IPS-15b (cell line): ENCODE measurements around the gene YWHAQ.
"Not testable (repeated sequence)": the region's sequence is repeated elsewhere in the genome, so short reads cannot be mapped to it uniquely, and the experiment has no call there.

Source experiments
- H3K27me3 ChIP-seq: one replicate; pipeline ENCODE4 v1.6.1; 2013; ENCODE audit warnings: low read length; ENCODE audit not compliant: control insufficient read depth, insufficient read depth
- H3K36me3 ChIP-seq: one replicate; pipeline ENCODE4 v1.6.1; 2013; ENCODE audit warnings: low read length; ENCODE audit not compliant: control insufficient read depth, insufficient read depth
- H3K4me1 ChIP-seq: one replicate; pipeline ENCODE4 v1.6.1; 2013; ENCODE audit warnings: mild to moderate bottlenecking, low read length; ENCODE audit not compliant: control insufficient read depth, insufficient read depth
- H3K4me3 ChIP-seq: one replicate; pipeline ENCODE4 v1.5.1; 2013; ENCODE audit warnings: low read depth, low read length
- H3K9ac ChIP-seq: one replicate; pipeline ENCODE4 v1.6.1; 2013; ENCODE audit warnings: low read depth, mild to moderate bottlenecking, low read length
- H3K9me3 ChIP-seq: one replicate; pipeline ENCODE4 v1.6.1; 2013; ENCODE audit warnings: mild to moderate bottlenecking, low read length; ENCODE audit not compliant: control insufficient read depth, insufficient read depth

The YWHAQ gene

DNA sequence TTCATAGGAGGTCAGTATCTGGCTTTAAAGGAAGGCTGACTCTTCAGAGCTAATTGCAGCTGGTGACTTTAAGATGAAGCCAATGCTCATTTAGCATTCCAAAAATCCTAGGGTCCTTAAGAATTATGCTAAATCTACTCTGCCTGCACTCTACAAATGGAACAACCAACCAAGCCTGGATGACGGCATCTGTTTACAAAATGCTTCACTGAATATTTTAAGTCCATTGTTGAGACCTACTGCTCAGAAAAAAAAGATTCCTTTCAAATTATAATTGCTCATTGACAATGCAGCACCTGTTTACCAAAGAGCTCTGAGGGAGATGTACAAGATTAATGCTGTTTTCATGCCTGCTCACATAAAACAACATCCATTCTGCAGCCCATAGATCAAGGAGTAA, 31.4 kb downstream of the YWHAQ start:
- no peaks in the 10 kb centered on the region for H3K27me3 ChIP-seq
- H3K4me1 ChIP-seq: no peaks in the 10 kb centered on the region
- H3K9me3 ChIP-seq: no peaks in the 10 kb centered on the region
- no peaks in the 10 kb centered on the region for H3K36me3 ChIP-seq
- H3K9ac ChIP-seq: no peak overlapping the region
- no peak overlapping the region for H3K4me3 ChIP-seq

- Histone ChIP-seq H3K4me1 (no peaks in the 10 kb centered on the region), H3K27me3 (no peaks in the 10 kb centered on the region), H3K4me3 (no peak overlapping the region), H3K9ac (no peak overlapping the region), H3K36me3 (no peaks in the 10 kb centered on the region), H3K9me3 (no peaks in the 10 kb centered on the region)
Observed at GRCh38 chr2:9596621-9597311, 34.0 kb downstream of the YWHAQ start.

DNA sequence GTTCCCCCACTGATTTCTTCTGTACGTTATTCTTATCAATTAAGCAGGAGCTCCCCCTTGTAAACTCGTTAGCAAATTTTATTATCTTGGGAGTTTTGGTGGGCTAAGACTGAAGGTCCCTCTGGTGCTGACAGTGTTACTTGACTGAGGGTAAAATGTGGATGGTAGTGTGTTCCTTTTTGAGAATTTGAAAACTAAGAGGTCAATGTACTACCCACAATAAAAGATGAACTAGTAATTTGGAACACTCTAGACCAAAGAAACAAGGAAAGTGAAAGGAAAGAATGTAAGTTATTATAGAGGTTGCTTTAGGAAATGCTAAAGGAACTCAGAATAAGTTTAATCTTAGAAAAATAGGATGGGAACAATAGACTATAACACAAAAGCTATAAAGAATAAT, 35.1 kb downstream of the YWHAQ start:
- Histone ChIP-seq H3K9ac (no peak overlapping the region), H3K36me3 (no peaks in the 10 kb centered on the region), H3K9me3 (no peaks in the 10 kb centered on the region), H3K27me3 (no peaks in the 10 kb centered on the region), H3K4me1 (no peaks in the 10 kb centered on the region), H3K4me3 (no peak overlapping the region)

- not testable (repeated sequence) for H3K4me1 ChIP-seq, H3K27me3 ChIP-seq, H3K9me3 ChIP-seq, H3K9ac ChIP-seq, H3K36me3 ChIP-seq, H3K4me3 ChIP-seq
Observed at GRCh38 chr2:9595256-9595655, 35.5 kb downstream of the YWHAQ start.

DNA sequence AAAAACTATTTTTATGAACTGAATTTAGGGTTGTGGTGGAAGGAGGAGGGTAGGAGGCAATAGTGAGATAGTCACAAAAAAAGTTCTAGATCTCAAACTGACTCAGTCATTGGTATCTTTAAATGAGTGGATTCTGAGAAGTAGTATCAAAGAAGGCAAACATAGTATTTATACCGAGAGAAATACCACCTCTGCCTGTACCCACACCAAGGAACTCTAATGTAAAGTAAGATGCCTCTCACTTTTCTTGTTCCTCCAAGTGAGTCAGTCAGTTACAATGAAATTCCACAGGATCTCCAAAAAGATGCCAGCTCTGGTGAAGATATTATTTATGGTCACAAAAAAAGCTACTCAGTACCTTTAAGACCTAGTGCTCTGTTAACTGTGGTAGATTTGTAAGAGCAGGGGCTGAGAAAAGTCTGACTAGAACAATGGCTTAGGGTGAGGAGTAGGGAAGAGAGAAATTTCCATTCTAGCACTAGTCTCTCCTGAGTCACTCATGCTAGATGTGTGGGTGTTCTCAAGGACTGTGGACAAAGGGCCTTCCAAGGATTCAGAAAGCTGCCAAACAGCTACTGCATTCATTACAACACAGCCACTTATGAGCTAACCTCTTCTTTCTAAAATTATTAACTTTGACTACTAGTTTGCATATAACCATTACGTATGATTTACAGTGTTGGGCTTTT, 36.3 kb downstream of the YWHAQ start:
- Histone ChIP-seq H3K9ac (no peak overlapping the region), H3K36me3 (no peaks in the 10 kb centered on the region), H3K4me1 (no peaks in the 10 kb centered on the region), H3K4me3 (no peak overlapping the region), H3K27me3 (no peaks in the 10 kb centered on the region), H3K9me3 (no peaks in the 10 kb centered on the region)

- Histone ChIP-seq H3K36me3 (no peaks in the 10 kb centered on the region), H3K4me1 (no peaks in the 10 kb centered on the region), H3K9ac (no peak overlapping the region), H3K27me3 (no peaks in the 10 kb centered on the region), H3K4me3 (no peak overlapping the region), H3K9me3 (no peaks in the 10 kb centered on the region)
Observed at GRCh38 chr2:9593925-9594324, 36.9 kb downstream of the YWHAQ start.

GRCh38 chr2:9592699-9593098, 38.1 kb downstream of the YWHAQ start:
- Histone ChIP-seq H3K36me3 (no peaks in the 10 kb centered on the region), H3K27me3 (no peaks in the 10 kb centered on the region), H3K9ac (no peak overlapping the region), H3K4me1 (no peaks in the 10 kb centered on the region), H3K9me3 (no peaks in the 10 kb centered on the region), H3K4me3 (no peak overlapping the region)

DNA sequence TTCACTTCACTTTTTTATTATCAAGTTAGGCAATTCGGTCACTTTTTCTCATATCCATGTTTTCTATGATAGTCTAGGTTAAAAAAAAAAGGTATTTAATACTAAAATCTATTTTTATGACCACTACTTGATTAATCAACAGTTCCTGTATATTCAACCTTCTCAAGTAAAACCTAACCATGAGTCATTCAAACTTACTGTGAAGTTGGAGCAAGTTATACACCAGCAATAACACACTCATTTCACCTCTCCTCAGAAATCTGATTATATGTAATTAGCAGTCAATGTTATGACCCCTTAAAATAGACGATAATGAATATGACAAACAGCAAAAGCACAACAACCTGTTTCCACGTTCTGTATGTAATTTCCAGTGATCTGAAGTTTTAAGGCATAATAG, 40.2 kb downstream of the YWHAQ start:
- Histone ChIP-seq H3K9ac (no peak overlapping the region), H3K4me1 (no peaks in the 10 kb centered on the region), H3K27me3 (no peaks in the 10 kb centered on the region), H3K36me3 (peaks cover under 1% of the 10 kb centered on the region), H3K4me3 (no peak overlapping the region), H3K9me3 (no peaks in the 10 kb centered on the region)

DNA sequence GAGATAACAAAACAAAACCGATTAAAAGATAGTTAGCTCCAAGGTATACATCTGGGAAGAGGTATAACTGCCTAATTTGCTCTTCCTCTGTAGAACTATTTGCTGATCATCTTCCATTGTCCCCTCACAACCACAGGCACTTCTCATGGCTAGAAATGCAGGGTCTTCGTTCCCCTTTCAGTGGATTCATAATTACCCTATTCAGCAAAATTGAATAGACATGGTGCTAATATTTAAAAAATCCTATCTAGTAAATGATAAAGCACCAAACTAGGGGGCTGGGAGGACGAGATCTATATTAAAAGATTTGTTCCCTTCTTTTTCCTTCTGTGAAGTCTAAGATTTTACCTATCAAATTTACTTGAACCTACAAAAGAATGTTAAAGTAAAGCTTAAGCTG, 44.3 kb downstream of the YWHAQ start:
- Histone ChIP-seq H3K9me3 (no peaks in the 10 kb centered on the region), H3K4me1 (no peaks in the 10 kb centered on the region), H3K36me3 (peaks cover 11% of the 10 kb centered on the region), H3K27me3 (no peaks in the 10 kb centered on the region), H3K4me3 (no peak overlapping the region), H3K9ac (no peak overlapping the region)

DNA sequence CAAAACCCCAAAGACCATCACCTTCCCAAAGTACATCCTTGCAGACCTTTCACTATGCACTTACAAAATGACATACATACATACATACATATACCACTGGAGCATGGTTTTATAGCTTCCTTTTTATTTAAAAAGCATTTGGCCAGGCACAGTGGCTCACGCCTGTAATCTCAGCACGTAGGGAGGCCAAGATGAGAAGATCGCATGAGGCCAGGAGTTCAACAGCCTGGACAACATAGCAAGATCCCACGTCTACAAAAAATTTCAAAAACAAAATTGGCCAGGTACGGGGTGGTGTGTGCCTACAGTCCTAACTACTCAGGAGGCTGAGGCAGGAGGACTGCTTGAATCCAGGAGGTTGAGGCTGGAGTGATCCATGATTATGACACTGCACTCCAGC, 45.3 kb downstream of the YWHAQ start:
- Histone ChIP-seq H3K4me1 (no peaks in the 10 kb centered on the region), H3K36me3 (peaks cover 11% of the 10 kb centered on the region), H3K9ac (no peak overlapping the region), H3K9me3 (no peaks in the 10 kb centered on the region), H3K27me3 (no peaks in the 10 kb centered on the region), H3K4me3 (no peak overlapping the region)

DNA sequence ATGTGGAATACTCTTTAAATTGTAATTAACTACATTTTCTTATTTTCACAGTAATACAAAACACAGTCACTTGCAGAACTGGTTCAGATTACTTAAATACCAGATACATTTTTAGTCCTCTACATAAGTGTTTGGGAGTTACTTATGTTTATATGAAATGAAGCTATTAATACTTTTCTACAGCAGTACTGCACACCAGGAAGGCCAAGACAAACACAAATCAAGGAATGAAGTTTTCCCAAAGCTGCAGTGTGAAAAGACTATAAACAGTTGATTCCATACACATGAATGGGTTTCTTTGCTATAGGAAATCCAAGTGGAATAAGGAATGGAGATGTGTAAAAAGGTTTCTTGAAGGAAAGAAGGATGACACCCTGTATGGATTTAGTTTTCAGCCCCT, 45.9 kb downstream of the YWHAQ start:
- H3K9ac ChIP-seq, H3K4me3 ChIP-seq, H3K9me3 ChIP-seq, H3K27me3 ChIP-seq, H3K4me1 ChIP-seq: not testable (repeated sequence)
- peaks cover 11% of the 10 kb centered on the region for H3K36me3 ChIP-seq

DNA sequence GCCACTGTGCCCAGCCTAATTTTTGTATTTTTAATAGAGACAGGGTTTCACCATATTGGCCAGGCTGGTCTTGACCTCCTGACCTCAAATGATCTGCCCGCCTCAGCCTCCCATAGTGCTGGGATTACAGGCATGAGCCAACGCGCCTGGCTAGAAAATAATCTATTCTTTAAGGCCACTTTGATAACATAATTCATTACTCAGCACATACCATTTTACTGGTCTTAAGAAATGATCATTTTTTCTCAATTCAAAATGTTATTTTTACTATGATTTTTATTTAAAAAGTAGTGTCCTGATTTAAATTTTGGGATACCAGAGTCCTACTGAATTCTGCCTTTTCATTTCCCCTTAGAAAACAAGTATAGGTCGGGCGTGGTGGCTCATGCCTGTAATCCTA, 48.2 kb downstream of the YWHAQ start:
- H3K27me3 ChIP-seq: no peaks in the 10 kb centered on the region
- no peak overlapping the region for H3K9ac ChIP-seq
- no peaks in the 10 kb centered on the region for H3K4me1 ChIP-seq

More for the DNA sequence above, 48.2 kb downstream of the YWHAQ start:
- Histone ChIP-seq H3K9me3 (no peaks in the 10 kb centered on the region), H3K4me3 (no peak overlapping the region), H3K36me3 (peaks cover 11% of the 10 kb centered on the region)
